Measurements from ENCODE around the gene ABCB10. TPM values are rescaled to one million over a fixed set of nuclear protein-coding genes. Genes with fewer than 3 reads are reported as not detected.

Gene ABCB10
- total RNA-seq, 2 experiments from 2014 or later, result 9.8 to 11.0 TPM

- intact Hi-C loops (cut with DNase I, micrococcal nuclease), result no loop called here
- H3K4me3 Mint-ChIP-seq, result no peak overlapping the region
- no peak overlapping the region for H3K4me3 ChIP-seq (ENCODE audit: low read length)
- DNase-seq (no peak), ATAC-seq (ENCODE audit: poor library complexity) (no peak)
- H3K9me3 ChIP-seq (ENCODE audit: control insufficient read depth in 1 of 2, insufficient read depth in 1 of 2, low read length in 2 of 2), result no peaks in the 10 kb centered on the region
- ChIA-PET POLR2A (no interaction called here), CTCF (no interaction called here)
- H3K27ac Mint-ChIP-seq, result no peak overlapping the region
- no peaks in the 10 kb centered on the region for H3K9me3 Mint-ChIP-seq
- H3K36me3 Mint-ChIP-seq (ENCODE audit: low read depth), result no peaks in the 10 kb centered on the region
- H3K27me3 Mint-ChIP-seq, result peaks cover 4% of the 10 kb centered on the region
- H3K4me1 ChIP-seq (ENCODE audit: insufficient read depth, low read length), result no peaks in the 10 kb centered on the region
- H3K4me1 Mint-ChIP-seq (ENCODE audit: low read depth), result no peaks in the 10 kb centered on the region
- H3K27ac ChIP-seq (ENCODE audit: low read depth in 1 of 2, low read length in 2 of 2), result no peak overlapping the region
- no peaks in the 10 kb centered on the region for H3K27me3 ChIP-seq (ENCODE audit: control insufficient read depth in 1 of 2, insufficient read depth in 2 of 2, low read length in 2 of 2)
- no peaks in the 10 kb centered on the region for H3K36me3 ChIP-seq (ENCODE audit: insufficient read depth, low read length)
- TF ChIP-seq CTCF (IDR thresholded peaks at IDR 0.05), result no peak
Observed at GRCh38 chr1:229567109-229567868, 8.8 kb upstream of the ABCB10 start.

- peaks cover 9% of the 10 kb centered on the region for H3K4me1 Mint-ChIP-seq (ENCODE audit: low read depth)
- Histone ChIP-seq H3K36me3 (ENCODE audit: insufficient read depth, low read length) (no peaks in the 10 kb centered on the region), H3K27ac (ENCODE audit: low read depth in 1 of 2, low read length in 2 of 2) (no peak overlapping the region), H3K9me3 (ENCODE audit: control insufficient read depth in 1 of 2, insufficient read depth in 1 of 2, low read length in 2 of 2) (no peaks in the 10 kb centered on the region), H3K4me3 (ENCODE audit: low read length) (no peak overlapping the region), H3K27me3 (ENCODE audit: control insufficient read depth in 1 of 2, insufficient read depth in 2 of 2, low read length in 2 of 2) (no peaks in the 10 kb centered on the region), H3K4me1 (ENCODE audit: insufficient read depth, low read length) (peaks cover 7% of the 10 kb centered on the region)
- H3K27ac Mint-ChIP-seq, result no peak overlapping the region
- ATAC-seq (ENCODE audit: poor library complexity) (no peak), DNase-seq (no peak)
- ChIA-PET CTCF (interaction anchor here (0.6 kb wide), 1 partner anchor 35 kb away, joined by 3 read pairs; no protein-coding TSS in a partner anchor), POLR2A (no interaction called here)
- intact Hi-C loops (cut with DNase I, micrococcal nuclease), result no loop called here
- H3K27me3 Mint-ChIP-seq, result peaks cover 4% of the 10 kb centered on the region
- no peaks in the 10 kb centered on the region for H3K9me3 Mint-ChIP-seq
- no peak for TF ChIP-seq CTCF (IDR thresholded peaks at IDR 0.05)
- no peak overlapping the region for H3K4me3 Mint-ChIP-seq
- H3K36me3 Mint-ChIP-seq (ENCODE audit: low read depth), result no peaks in the 10 kb centered on the region
Observed at GRCh38 chr1:229563701-229564100, 5.2 kb upstream of the ABCB10 start.

- no peak overlapping the region for H3K27ac ChIP-seq (ENCODE audit: low read depth in 1 of 2, low read length in 2 of 2)
- no peak for DNase-seq
- peaks cover 7% of the 10 kb centered on the region for H3K4me1 ChIP-seq (ENCODE audit: insufficient read depth, low read length)
- no peaks in the 10 kb centered on the region for H3K9me3 Mint-ChIP-seq
- ChIA-PET POLR2A (no interaction called here), CTCF (interaction anchor here (0.6 kb wide), 1 partner anchor 35 kb away, joined by 3 read pairs; no protein-coding TSS in a partner anchor)
- peaks cover 4% of the 10 kb centered on the region for H3K27me3 Mint-ChIP-seq
- ATAC-seq (ENCODE audit: poor library complexity), result no peak
- intact Hi-C loops (cut with DNase I, micrococcal nuclease), result no loop called here
- no peaks in the 10 kb centered on the region for H3K9me3 ChIP-seq (ENCODE audit: control insufficient read depth in 1 of 2, insufficient read depth in 1 of 2, low read length in 2 of 2)
- no peak for TF ChIP-seq CTCF (IDR thresholded peaks at IDR 0.05)
- no peak overlapping the region for H3K27ac Mint-ChIP-seq
- no peaks in the 10 kb centered on the region for H3K36me3 Mint-ChIP-seq (ENCODE audit: low read depth)
- no peak overlapping the region for H3K4me3 ChIP-seq (ENCODE audit: low read length)
- peak overlapping the region; percentile 8 for H3K4me3 Mint-ChIP-seq
- no peaks in the 10 kb centered on the region for H3K36me3 ChIP-seq (ENCODE audit: insufficient read depth, low read length)
- H3K4me1 Mint-ChIP-seq (ENCODE audit: low read depth), result peaks cover 9% of the 10 kb centered on the region
- H3K27me3 ChIP-seq (ENCODE audit: control insufficient read depth in 1 of 2, insufficient read depth in 2 of 2, low read length in 2 of 2), result no peaks in the 10 kb centered on the region
Observed at GRCh38 chr1:229563241-229563640, 4.7 kb upstream of the ABCB10 start.

All from CD4-positive, alpha-beta T cell (primary cell).